GM21786 (cell line): ENCODE results near the gene TMEM92.

Source experiments
- ATAC-seq: cut with Tn5 transposase; IDR thresholded peaks from one replicate; pipeline ENCODE4 v1.9.1; 2021; ENCODE audit not compliant: unreplicated experiment

The TMEM92 gene

GRCh38 chr17:50322271-50322670, 48.0 kb downstream of the TMEM92 start:
- no peak for ATAC-seq

- ATAC-seq, result no peak
Observed at GRCh38 chr17:50323060-50323459, 48.8 kb downstream of the TMEM92 start.

- ATAC-seq, result no peak
Observed at GRCh38 chr17:50325906-50326305, 51.6 kb downstream of the TMEM92 start.

- no peak for ATAC-seq
Observed at GRCh38 chr17:50326831-50327364, 52.6 kb downstream of the TMEM92 start.

GRCh38 chr17:50328363-50329325, 54.4 kb downstream of the TMEM92 start:
- ATAC-seq, result no peak

GRCh38 chr17:50329716-50330115, 55.5 kb downstream of the TMEM92 start:
- ATAC-seq, result no peak

GRCh38 chr17:50330151-50330775, 56.0 kb downstream of the TMEM92 start:
- no peak for ATAC-seq
